ENCODE results near the gene HEPACAM2. TPM values are rescaled to one million over a fixed set of nuclear protein-coding genes. Genes with fewer than 3 reads are reported as not detected.

The HEPACAM2 gene
- total RNA-seq, 1 donor from 2014 or later = not detected

GRCh38 chr7:93203496-93203895 is 22.8 kb downstream of the HEPACAM2 start:
- no peak for DNase-seq (ENCODE audit: extremely low read depth, low read depth, low spot score)

- no peak for DNase-seq (ENCODE audit: extremely low read depth, low read depth, low spot score)
Observed at GRCh38 chr7:93202594-93203250, 23.5 kb downstream of the HEPACAM2 start.

- no peak for DNase-seq (ENCODE audit: extremely low read depth, low read depth, low spot score)
Observed at GRCh38 chr7:93198472-93198871, 27.8 kb downstream of the HEPACAM2 start.

DNA sequence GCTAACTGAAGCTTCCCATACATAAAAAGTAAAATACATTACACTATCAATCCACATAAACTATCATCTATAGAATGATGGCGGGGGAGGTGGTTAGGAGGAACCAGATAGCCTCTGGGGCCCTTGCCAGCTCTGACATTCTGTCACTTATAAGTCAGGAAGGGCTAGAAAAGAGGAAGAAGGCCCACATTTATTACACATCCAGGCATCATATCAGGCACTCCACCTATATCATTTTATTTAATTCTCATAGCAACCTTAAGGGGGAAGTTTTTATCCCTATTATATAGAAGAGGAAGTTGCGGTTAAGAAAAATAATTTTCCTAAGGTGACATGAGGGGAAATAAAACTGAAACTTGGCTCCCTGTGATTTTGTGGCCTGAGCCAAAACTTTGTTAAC is 29.9 kb downstream of the HEPACAM2 start:
- DNase-seq (ENCODE audit: extremely low read depth, low read depth, low spot score) = no peak

DNA sequence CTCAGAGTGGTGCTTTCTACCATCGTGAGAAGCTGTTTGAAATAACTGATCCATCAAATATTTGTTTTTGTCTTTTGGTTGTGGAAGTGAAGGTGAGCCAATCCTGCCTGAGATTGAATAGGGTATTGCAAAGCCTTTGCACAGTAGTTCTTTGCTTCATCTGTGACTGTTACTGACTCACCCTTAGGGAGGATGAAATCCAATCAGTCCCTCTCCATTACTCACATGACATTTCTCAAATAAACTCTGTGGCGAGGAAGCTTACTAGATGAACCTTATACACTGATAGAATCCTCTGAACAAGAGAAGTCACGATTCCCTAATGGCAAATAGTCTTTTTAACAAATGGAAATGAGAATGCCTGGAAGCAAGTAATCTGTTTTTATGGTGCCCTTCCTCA is 31.9 kb downstream of the HEPACAM2 start:
- no peak for DNase-seq (ENCODE audit: extremely low read depth, low read depth, low spot score)

DNA sequence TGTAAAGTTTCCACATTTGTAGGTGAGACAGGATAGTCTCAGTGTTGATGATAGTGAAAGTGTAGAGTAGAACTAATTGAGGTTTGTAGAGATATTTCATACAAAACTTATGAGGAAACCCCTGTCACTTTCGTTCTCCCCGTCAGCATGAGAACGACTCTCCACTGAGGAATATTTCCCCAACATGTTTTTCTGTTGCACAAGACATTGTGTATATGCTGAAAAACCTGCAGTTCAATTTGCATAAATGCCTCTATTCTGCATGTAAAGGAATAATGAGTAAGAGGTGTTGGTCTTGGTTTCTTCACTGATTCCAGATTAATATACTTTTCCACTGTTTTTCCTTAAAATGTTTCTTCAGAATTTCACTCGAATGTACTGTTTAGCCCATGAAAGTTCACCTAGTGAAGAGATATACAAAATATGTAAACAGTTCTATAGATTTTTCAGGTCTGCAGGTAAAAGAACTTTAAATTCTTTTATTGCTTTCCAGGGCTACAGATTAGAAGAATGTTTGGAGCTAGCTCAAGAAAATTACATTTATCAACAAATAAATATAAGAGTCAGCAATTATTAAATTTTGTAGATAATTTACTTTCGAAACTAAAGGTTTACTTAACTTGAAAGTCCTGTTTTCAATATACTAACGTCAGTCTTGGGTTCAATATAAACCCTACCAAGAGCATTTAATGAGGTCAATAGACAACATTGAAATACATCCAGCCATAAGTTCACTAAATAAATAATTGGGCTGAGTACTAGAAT is 37.2 kb downstream of the HEPACAM2 start:
- no peak for DNase-seq (ENCODE audit: extremely low read depth, low read depth, low spot score)

- DNase-seq (ENCODE audit: extremely low read depth, low read depth, low spot score) = no peak
Observed at GRCh38 chr7:93185303-93186027, 40.8 kb downstream of the HEPACAM2 start.

GRCh38 chr7:93179173-93179572 is 47.1 kb downstream of the HEPACAM2 start:
- no peak for DNase-seq (ENCODE audit: extremely low read depth, low read depth, low spot score)

GRCh38 chr7:93178213-93178612 is 48.1 kb downstream of the HEPACAM2 start:
- no peak for DNase-seq (ENCODE audit: extremely low read depth, low read depth, low spot score)

- no peak for DNase-seq (ENCODE audit: extremely low read depth, low read depth, low spot score)
Observed at GRCh38 chr7:93176992-93177580, 49.2 kb downstream of the HEPACAM2 start.

DNA sequence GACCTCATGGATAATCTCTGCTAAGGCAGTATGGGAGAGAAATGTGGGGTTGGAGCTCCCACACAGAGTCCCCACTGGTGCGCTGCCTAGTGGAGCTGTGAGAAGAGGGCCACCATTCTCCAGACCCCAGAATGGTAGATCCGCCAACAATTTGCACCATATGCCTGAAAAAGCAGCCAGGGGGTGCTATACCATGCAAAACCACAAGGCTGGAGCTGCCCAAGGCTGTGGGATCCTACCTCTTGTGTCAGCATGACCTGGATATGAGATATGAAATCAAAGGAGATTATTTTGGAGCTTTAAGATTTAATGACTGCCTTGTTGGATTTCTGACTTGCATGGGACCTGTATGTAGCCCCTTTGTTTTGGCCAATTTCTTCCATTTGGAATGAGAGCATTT is 51.0 kb downstream of the HEPACAM2 start:
- DNase-seq (ENCODE audit: extremely low read depth, low read depth, low spot score) = no peak

DNA sequence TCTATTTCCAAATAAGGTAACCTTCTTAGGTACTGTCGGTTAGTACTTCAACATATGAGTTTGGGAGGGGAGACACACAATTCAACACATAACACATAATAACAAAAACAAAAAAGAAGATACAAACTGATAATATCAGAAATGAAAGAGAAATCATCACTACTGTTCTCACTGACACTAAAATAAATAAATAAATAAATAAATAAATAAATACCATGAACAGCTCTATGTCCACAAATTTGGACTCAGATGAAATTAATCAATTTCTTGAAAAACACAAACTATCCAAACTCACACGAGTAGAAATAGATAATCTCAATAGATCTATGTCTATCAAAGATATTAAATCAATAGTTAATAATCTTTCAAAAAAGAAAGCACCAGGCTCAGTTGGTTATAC is 53.6 kb downstream of the HEPACAM2 start:
- DNase-seq (ENCODE audit: extremely low read depth, low read depth, low spot score) = no peak

DNA sequence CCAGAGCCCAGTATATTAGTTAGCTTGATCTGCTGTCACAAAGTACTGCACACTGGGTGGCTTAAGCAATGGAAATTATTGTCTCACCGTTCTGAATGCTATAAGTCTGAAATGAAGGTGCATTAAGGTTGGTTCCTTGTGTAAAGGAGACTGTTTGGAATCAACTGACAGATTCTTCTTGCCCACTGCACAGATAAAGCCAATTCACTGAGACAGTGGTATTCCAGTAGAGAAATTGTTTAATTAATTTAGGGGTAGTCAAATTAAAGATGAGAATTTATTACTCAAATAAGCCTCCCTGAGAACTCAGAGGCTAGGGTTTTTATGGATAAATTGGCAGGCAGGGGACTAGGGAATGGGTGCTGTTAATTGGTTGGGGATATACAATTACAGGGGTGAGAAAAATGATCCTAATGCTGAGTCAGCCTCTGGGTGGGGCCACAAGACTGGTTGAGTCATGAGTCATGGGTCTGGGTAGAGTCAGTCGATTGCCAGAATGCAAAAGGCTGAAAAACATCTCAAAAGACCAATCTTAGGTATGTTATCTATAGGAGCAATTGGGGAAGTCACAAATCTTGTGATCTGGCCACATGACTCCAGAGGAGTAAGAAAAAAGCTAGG is 54.6 kb downstream of the HEPACAM2 start:
- no peak for DNase-seq (ENCODE audit: extremely low read depth, low read depth, low spot score)

DNA sequence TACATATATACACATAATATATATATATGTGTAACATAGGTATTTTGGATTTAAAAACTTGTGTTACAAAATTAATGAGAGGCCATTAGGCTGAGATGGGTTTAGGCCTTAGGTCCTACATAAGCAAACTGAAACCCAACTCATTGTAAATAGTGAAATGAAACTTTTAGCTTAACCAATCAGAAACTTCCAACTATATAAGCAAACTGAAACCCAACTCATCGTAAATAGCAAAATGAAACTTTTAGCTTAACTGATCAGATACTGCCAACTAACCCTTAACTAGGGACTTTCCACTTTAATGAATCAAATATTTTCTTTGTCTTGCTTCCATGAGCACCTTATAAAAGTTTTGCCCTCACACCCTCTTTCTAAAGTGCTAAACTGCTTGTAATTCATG is 60.8 kb downstream of the HEPACAM2 start:
- no peak for DNase-seq (ENCODE audit: extremely low read depth, low read depth, low spot score)

DNA sequence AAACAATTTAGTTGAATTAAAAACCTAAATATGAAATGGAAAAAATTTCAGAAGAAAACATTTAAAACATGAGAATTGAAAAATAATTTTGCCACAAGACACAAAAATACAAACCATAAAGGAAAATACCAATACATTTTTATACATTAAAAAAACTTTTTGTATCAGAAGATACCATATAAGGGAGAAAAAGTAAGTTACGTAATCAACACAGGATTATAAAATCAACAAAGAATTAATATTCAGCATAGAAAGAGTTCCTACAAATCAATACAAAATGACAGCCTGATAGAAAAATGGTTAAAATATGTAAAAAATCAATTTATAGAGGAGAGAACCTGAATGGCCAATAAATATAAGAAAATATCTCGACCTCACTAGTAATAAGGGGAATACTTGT is 61.5 kb downstream of the HEPACAM2 start:
- no peak for DNase-seq (ENCODE audit: extremely low read depth, low read depth, low spot score)

DNA sequence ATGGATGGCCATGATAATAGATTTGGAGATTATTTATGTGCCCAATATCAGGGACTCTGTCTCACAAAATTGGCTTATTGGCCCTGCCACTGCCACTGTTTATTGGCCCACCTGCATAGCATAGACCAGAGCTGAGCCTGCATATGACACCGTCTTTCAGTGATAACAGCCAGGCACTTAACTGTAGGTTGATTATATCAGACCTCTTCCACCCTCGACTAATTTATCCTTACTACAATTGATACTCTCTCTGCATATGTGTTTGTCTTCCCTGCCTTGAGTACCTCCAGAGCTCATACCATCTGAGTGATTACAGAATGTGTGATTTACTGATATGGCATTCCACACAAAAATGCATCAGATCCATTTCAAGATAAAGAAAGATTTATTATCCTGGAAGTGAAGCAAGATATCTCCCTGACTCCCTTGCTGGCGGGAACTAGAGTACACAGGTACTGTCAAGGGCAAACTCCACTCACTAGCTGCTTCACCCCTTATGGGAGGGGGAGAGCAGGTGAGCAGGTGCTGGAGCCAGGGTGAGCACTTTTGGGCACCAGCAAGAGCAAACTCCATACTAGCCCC is 65.0 kb downstream of the HEPACAM2 start:
- DNase-seq (ENCODE audit: extremely low read depth, low read depth, low spot score) = no peak

GRCh38 chr7:93160410-93160809 is 65.9 kb downstream of the HEPACAM2 start:
- no peak for DNase-seq (ENCODE audit: extremely low read depth, low read depth, low spot score)

GRCh38 chr7:93159490-93159889 is 66.8 kb downstream of the HEPACAM2 start:
- DNase-seq (ENCODE audit: extremely low read depth, low read depth, low spot score) = no peak

DNA sequence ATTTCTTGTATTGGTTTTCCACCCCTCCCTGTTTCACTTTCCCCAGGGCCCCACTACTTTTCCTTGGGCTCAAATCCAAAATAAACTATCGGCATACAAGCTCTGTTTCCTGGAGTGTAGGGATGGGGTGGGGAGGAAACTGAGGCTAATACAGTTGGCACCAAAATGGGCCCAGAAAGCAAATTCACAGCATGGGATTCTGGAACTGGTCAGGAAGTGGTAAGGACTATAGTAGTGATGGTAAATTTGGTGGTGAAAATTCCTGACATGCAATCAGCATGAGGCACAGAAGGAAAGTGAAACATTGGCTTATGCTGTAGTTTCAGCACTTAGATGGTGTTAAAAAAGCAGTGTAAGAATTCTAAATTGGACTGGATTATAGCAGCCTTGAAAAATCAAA is 69.4 kb downstream of the HEPACAM2 start:
- DNase-seq (ENCODE audit: extremely low read depth, low read depth, low spot score) = no peak

- DNase-seq (ENCODE audit: extremely low read depth, low read depth, low spot score) = no peak
Observed at GRCh38 chr7:93150200-93150835, 76.0 kb downstream of the HEPACAM2 start.

All from glomerular endothelial cell (primary cell).